Measurements from ENCODE around the gene BLTP1.
"Not testable (repeated sequence)": the region's sequence is repeated elsewhere in the genome, so short reads cannot be mapped to it uniquely, and the experiment has no call there.

Gene BLTP1, protein sequence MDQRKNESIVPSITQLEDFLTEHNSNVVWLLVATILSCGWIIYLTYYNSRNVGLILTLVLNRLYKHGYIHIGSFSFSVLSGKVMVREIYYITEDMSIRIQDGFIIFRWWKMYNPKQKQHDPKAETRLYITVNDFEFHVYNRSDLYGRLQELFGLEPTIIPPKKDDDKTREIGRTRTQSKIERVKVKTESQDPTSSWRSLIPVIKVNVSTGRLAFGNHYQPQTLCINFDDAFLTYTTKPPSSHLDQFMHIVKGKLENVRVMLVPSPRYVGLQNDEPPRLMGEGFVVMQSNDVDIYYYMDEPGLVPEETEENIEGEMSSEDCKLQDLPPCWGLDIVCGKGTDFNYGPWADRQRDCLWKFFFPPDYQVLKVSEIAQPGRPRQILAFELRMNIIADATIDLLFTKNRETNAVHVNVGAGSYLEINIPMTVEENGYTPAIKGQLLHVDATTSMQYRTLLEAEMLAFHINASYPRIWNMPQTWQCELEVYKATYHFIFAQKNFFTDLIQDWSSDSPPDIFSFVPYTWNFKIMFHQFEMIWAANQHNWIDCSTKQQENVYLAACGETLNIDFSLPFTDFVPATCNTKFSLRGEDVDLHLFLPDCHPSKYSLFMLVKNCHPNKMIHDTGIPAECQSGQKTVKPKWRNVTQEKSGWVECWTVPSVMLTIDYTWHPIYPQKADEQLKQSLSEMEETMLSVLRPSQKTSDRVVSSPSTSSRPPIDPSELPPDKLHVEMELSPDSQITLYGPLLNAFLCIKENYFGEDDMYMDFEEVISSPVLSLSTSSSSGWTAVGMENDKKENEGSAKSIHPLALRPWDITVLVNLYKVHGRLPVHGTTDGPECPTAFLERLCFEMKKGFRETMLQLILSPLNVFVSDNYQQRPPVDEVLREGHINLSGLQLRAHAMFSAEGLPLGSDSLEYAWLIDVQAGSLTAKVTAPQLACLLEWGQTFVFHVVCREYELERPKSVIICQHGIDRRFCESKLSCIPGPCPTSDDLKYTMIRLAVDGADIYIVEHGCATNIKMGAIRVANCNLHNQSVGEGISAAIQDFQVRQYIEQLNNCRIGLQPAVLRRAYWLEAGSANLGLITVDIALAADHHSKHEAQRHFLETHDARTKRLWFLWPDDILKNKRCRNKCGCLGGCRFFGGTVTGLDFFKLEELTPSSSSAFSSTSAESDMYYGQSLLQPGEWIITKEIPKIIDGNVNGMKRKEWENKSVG (N-terminal part only)

DNA sequence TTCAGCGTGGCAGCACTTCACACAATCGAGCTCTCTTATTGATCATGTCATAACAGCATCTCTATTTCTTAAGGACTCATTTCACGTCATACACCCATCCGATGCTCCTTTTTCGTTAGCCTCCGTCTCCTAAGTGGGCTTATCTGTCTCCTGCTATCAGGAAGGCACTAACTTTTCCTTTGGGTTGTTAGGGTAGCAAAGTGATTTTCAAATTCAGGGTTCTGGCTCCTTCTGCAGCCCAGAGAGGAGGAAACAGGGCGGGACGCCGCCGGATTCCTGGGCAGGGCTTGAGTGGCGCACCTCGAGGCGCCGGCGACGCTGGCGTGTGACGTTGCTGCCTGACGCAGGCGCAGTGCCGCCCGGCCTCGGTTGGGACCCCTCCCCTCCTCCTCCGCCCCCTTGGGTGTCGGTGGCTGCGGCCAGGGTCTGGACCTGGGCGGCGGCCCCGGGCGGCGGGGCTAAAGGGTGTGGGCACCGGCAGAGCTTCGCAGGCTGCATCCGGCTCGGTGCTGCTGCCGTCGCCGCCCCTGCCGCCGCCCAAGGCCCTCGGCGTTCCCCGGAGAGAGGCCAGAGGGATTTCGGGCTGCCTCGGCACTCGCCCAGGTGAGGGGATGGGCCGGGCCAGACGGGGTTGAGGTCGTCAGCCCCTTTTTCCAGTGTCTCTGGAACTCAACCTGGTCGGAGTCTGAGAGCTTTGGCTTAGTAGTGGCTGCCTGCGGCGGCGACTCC lies at the start of gene BLTP1:
TSS of gene BLTP1 (plus strand) at position 350 of the 729 bp plus-strand sequence. CDS start 18,317 bp downstream, outside the sequence.
- no peak for DNase-seq

DNA sequence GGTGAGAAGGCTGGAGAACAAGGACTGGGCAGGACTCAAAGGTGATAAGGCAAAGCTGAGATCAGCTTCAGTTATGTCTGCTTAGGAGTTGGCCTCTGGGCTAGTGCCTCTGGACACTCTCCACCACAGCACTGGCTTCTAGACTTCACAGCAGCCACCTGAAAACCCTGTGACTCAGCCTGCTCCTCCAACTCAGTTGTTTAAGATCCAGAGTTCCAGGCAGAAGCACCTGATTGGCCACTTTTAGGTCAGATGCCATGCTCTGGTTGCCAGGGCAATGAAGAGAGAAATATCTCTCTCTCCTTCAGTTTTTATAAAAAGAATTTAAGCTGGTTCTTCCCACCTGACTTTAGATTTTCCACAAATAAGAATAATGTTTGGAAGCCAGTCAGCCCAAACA lies 47.9 kb upstream of the BLTP1 start:
- DNase-seq: no peak

DNA sequence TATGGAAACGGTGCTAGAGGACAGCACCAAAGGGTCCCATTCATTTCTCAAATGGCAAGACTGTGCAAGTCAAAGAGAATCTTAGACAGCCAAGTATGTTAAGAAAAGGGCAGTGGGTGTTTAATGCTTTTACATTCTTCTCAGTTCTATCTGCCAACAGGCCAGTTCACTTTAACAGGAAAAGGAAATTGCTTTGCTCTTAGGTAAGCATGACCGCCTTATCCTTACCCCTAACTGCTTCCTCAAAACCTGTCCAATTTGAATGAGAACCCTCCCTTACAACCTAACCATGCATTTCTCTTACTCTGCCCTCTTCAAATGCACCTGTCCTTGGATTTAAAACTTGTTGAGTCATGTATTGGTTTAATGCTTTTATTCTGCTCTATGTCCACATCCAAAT lies 44.5 kb upstream of the BLTP1 start:
- no peak for DNase-seq

DNA sequence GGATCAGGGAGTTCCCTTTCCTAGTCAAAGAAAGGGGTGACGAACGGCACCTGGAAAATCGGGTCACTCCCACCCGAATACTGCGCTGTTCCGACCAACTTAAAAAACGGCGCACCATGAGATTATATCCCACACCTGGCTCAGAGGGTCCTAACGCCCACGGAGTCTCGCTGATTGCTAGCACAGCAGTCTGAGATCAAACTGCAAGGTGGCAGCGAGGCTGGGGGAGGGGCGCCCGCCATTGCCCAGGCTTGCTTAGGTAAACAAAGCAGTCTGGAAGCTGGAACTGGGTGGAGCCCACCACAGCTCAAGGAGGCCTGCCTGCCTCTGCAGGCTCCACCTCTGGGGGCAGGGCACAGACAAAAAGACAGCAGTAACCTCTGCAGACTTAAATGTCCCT lies 41.8 kb upstream of the BLTP1 start:
- not testable (repeated sequence) for DNase-seq

DNA sequence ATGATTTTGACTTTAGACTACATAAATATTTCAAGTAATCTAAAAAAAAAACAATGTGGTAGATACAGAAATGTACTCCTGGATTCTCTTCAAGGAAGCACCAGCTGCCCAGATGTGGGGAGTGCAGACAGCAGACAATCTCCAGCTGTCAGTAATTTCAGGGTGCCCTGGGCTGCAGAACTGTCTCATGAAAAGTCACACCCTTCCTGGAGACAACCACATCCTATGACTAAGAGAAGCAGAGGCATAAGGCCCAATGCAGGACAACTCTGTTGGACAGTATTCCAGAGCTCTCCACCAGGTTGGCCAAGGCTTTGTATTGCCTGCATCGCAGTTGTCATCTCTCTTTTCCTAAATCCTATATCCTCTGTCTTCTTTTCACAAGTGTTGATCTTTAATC lies 34.4 kb upstream of the BLTP1 start:
- DNase-seq: no peak

DNA sequence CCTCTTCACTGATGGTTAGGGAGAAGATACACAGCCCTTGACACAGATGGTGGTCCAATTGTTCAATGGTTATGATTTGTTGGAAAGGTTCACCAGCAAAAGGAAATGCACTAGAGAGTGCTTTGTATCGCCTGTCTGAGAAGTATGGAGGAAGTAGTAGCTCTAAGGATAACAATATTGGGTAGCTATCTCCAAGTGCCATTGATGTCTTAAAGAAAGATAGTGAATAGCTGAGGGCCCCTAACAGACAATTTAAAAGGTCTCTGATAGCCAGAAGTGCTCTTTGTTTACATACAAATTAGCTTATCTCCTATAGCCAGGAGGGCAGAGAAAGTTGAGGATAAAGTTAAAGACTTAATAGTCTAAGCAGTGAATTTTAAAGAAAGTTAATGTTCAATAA lies 33.9 kb upstream of the BLTP1 start:
- DNase-seq: no peak

DNA sequence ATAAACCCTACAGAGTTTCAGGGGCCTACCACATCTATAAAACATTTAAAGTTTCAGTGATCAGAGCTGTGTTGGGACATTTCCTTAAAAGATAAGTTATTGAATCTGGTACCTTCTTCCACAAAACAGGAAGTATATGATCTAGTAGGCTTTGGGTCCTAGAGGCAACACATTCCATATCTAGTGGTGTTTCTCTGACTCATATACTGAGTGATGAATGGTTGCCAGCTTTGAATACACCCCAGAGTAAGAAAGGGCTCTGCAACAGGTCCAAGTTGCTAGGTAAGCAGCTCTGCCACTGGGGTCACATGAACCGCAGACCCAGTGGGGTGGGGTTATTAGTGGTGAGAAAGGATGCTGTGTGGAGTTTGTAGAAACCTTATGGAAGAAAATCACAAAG lies 32.4 kb upstream of the BLTP1 start:
- DNase-seq: no peak

DNA sequence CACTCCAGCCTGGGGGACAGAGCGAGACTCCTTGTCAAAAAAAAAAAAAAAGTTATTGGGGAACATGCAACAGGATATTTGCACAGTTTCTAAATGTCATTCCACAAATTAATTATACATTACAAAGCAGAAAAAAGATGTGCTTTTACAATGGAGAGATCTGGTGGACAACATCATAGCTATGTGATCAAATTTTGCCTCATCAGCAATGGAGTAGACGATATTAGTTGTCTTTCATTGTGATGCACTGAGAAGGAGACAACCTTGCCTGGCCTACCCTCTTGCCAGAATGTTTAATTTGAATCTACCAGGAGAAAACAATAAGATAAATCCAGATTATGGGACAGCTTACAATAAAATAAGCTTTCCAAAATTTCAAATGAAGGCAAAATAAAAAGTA lies 30.5 kb upstream of the BLTP1 start:
- DNase-seq: no peak

DNA sequence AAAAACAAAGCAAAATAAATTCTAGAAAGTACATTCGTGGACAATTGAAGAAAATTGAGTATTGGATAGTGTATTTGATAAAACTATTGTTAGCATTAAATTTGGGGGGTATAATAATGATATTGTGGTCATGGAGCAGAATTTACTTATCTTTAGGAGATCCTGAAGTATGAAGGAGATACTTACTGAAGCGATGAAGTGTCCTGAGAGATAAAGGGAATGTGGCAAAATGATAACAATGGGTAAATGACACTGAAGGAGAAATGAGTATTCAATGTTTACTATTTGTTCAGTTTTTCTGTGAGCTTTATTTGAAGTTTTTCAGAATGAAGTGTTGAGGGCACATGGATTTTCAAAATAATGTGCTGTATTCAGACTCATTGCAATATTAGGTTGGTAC lies 30.0 kb upstream of the BLTP1 start:
- no peak for DNase-seq

DNA sequence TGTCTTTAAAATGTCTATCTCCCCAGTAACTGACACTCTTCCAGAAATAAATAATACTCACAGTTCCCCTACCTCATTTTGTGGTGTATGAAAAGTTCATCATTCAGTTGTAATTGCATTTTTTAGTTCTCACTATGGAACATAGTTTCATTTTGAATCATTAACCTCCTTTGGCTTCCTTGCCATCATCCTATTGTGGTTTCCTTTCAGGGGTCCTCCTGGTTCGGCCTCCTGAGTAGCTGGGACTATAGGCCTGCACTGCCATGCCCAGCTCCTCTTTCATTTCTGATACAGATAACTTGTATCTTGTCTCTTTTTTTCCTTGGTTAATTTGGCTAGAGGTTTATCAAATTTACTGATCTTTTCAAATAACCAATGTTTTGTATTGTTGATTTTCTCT lies 23.1 kb upstream of the BLTP1 start:
- no peak for DNase-seq

DNA sequence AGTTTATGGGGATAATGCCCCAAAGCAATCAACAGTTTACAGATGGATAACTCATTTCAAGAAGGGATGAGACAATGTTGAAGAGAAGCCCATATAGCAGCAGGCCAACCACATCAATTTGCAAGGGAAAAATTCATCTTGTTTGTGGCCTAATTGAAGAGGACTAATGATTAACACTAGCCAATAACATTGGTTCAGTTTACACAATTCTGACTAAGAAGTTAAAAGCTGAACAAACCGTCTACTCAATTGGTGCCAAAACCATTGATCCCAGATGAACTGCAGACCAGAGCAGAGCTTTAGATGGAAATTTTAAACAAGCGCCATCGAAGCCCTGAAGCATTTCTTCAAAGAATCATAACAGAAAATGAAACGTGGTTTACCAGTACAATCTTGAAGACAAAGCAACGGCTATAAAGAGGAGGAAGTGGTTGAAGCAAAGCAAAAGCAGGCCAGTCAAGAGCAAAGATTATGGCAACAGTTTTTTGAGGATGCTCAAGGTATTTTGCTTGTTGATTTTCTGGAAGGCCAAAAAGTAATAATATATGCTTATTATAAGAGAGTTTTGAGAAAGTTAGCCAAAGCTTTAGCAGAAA lies 20.5 kb upstream of the BLTP1 start:
- no peak for DNase-seq

DNA sequence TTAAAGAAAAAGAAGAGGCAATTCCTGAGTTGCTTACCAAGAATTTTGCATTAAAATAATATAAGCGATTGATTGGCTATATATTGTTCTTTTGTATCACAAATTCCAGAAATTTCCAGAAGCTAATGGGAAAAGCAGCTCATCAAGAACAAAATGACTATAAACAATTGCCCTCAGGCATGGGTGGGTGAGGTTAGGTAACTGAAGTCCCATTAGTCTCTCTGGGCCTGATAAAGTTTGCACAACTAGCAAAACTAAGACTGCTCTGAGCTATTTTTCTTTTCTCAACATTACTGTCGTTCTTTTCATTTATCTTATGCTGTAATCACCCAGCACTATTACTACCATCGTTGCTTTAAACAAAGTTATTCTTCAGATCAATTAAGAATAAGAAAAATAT lies 19.2 kb upstream of the BLTP1 start:
- DNase-seq: no peak

DNA sequence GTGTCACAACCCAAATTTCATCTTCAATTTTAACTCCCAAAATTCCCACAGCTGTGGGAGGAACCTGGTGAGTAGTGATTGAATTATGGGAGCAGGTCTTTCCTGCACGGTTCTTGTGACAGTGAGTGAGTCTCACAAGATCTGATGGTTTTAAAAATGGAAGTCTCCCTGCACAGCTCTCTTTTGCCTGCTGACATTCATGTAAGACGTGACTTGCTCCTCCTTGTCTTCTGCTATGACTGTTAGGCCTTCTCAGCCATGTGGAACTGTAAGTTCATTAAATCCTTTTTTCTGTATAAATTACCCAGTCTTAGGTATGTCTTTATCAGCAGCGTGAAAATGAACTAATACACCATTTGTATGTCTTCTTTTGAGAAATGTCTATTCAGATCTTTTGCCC lies 13.0 kb upstream of the BLTP1 start:
- DNase-seq: no peak

DNA sequence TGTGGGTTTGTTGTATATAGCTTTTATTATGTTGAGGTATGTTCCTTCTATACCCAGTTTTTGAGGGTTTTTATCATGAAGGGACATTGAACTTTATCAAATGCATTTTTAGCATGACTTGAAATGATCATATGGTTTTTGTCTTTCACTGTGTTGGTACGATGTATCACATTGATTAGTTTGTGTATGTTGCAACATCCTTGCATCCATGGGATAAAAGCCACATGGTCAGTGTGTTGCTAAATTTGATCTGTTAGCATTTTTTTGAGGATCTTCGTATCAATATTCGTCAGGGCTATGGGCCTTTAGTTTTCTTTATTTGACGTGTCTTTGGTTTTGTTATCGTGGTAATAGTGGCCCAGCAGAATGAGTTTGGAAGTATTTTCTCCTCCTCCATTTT lies 11.3 kb upstream of the BLTP1 start:
- no peak for DNase-seq

DNA sequence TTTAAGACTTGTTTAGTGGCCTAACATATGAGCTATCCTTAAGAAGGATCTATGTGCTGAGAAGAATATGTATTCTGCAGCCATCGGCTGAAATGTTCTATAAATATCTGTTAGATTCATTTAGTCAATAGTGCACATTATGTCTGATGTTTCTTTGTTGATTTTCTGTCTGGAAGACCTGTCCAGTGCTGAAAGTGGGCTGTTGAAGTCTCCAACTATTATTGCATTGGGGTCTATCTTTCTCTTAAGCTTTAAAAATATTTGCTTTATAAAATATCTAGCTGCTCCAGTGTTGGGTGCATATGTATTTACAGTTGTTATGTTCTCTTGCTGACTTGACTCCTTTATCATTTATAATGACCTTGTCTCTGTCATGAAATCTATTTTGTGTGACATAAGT lies 9.4 kb upstream of the BLTP1 start:
- DNase-seq: no peak

DNA sequence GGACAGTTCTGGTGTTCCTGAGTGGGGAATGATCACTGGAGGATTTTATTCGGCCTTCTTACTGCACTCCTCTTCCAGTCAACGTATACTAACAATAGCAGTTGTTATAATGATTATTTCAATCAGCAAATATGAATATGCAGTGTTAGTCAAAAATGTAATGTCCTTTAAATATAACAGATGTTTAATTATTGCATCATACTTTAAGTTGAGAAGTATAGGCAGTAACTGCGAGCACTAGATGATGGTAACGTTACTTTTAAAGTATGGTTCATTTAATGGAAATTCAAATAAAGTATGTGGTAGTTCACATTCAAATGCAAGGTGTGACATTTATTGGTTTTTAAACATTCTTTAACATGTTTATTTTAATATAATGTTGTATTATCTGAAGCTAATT lies 5.5 kb upstream of the BLTP1 start:
- no peak for DNase-seq

DNA sequence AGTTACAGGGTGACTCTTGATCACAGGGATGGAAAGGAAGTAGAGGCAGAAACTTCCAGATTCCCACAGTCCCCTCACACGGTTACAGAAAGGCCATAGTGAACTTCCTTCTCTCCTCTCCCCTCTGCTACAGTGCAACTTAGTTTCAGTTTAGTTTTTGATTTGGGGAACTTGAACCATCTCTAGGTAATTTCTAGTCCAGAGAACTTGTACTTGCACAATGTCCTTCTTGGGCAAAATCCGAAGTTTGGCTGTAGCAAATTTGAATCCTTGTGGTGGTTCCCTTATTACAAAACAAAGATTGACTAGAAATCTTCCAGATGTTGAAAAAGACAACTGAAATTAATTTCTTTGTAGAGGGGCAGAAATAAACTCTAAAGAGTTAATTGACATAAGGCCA lies 1.2 kb upstream of the BLTP1 start:
- DNase-seq: no peak

DNA sequence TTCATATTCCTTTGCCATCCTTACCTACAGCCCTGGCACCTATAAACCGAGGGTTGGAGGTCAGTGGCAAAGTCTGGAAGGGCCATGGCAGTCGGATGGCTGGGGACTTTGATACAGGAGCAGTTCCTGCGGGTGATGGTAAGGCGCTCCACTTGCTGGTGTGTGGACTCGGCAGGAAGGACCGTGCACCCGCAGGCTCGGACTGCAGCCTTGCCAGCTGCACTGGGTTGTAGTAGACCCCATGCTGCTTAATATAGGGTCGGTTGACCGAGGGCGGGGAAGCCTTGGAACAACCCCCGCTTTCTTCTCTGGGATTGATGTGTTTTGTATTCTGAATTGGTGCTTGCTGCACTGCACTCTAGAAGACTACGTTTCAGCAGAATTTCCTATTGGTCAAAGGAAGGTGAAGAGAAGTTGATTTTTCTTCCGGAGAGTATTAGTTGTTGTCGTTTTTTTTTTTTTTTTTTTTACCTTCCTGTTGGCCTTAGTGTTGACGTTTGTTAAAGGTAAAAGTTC lies 638 bp downstream of the BLTP1 start:
- no peak for DNase-seq

DNA sequence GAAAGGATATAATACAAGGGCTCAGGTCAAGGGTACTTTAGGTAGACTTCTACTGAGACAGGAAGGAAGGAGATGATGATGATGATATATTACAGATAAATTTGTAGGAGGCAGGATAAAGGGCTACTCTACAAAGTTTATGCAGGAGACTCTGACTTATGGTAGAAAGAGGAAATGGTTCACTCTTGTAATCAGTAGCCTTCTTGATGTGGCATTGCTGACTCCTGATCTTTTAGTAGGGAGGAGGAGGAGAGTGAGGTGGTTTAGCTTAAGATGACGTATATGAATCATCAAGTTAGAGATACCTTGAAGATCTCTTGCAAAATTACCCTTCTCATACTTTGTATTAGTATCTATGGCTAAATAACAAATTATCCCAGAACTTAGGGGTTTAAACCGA lies 4.7 kb downstream of the BLTP1 start:
- no peak for DNase-seq

DNA sequence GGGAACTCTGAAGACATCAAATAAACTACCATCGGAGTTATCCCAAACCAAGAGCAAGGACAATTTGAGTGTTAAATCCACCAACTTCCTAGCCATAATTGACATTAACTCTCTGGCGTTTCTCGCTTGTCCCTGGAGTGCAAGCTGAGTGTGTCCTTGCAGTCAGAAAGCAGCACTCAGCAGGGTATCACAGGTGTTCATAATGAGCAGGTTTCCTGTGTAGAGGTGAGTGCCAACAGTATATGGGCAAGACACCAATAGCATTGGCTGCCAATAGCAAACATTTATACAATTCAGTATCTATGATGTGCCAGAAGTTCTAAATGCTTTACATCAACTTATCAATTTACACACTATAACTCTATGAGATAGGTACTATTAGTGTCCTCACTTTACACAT lies 11.2 kb downstream of the BLTP1 start:
- no peak for DNase-seq

DNA sequence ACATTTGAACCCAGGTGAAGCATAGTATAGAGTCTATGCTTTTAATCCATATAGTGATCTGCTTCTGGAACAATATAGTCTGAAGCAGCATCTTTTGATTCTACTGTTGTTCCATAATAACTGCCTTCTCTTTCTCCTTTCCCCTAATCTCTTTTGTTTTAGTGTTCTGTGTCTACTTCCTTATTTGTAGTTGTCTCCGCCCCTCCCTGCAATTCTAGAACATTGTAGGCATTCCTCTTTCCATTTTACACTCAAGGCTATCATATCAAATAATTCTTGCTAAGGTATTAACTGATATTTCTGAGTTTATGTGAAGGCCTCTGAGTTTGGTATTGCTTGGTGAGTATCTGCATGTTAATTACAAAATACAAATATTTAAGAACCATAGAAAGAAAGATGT lies 11.6 kb downstream of the BLTP1 start:
- DNase-seq: no peak

DNA sequence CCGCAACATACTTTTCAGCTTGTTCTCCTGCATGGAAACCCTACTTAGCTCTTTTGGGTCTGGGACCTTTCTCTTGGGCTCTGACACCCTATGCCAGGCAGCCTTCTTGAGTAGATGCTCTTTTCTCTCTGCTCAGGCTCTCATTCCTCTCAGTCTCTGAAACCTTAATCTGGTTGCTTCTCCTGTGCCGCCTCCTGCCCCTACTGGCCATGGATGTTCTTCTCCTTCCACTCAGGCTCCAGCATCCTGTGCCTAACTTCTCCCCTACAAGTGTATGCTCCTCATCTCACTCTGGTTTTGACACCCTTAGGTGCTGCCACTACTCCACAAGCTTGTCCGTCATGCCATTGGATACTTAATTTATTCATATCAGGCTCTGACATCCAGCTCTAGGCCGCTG lies 15.2 kb downstream of the BLTP1 start:
- no peak for DNase-seq
